SH-SY5Y (cell line): ENCODE data around the gene RANBP17.

Experiments
- GATA2 ChIP-seq: IDR thresholded peaks from 2 replicates; pipeline ENCODE4 v1.6.1; 2011; ENCODE audit warnings: mild to moderate bottlenecking, low read depth, low read length
- GATA3 ChIP-seq: IDR thresholded peaks from 2 replicates; pipeline ENCODE4 v1.6.1; 2011; ENCODE audit warnings: low read depth, mild to moderate bottlenecking, low read length, moderate library complexity

GRCh38 chr5:171252674-171253073 is 390.9 kb downstream of the RANBP17 start:
- TF ChIP-seq GATA3 (no peak), GATA2 (no peak)
